ENCODE data around the gene P4HA2. TPM values are rescaled to one million over a fixed set of nuclear protein-coding genes. Genes with fewer than 3 reads are reported as not detected.

The P4HA2 gene
- total RNA-seq, 4 donors from 2014 or later, result 15.9 to 26.9 (median 22.8) TPM

DNA sequence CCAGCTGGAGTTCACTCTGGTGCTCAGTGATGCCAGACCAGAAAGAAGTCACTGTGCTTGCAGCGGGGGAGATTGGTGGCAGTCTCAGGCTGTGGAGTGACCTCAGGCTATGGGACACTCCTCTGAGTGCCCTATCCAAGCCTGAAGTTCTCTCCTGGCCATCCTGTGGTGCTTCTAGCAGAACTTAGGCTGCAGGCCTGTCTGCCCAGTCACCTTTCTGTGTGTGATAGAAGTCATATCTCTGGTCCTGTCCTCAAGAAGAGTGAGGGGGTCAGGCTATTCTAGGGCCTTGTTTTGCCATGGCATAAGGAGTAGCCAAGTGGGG, 39.1 kb upstream of the P4HA2 start:
- Histone ChIP-seq H3K27me3 (no peaks in the 10 kb centered on the region), H3K27ac (peak overlapping the region; percentile 85 to 98 (median 92)), H3K36me3 (peaks cover 0 to 34% (median 0%) of the 10 kb centered on the region in 3 donors), H3K4me1 (peaks cover 0 to 99% (median 78%) of the 10 kb centered on the region in 4 donors), H3K9me3 (no peaks in the 10 kb centered on the region), H3K4me3 (no peak overlapping the region)
- WGBS, 2 donors, result 75 to 100% methylated on average over 1 of the region's 1 CpG
- no peak for DNase-seq (ENCODE audit: low spot score in 2 of 2)
- TF ChIP-seq EP300 (IDR thresholded peaks at IDR 0.05) (no peak), POLR2A (IDR thresholded peaks at IDR 0.05) (no peak)
- TF ChIP-seq, protein P1, sequence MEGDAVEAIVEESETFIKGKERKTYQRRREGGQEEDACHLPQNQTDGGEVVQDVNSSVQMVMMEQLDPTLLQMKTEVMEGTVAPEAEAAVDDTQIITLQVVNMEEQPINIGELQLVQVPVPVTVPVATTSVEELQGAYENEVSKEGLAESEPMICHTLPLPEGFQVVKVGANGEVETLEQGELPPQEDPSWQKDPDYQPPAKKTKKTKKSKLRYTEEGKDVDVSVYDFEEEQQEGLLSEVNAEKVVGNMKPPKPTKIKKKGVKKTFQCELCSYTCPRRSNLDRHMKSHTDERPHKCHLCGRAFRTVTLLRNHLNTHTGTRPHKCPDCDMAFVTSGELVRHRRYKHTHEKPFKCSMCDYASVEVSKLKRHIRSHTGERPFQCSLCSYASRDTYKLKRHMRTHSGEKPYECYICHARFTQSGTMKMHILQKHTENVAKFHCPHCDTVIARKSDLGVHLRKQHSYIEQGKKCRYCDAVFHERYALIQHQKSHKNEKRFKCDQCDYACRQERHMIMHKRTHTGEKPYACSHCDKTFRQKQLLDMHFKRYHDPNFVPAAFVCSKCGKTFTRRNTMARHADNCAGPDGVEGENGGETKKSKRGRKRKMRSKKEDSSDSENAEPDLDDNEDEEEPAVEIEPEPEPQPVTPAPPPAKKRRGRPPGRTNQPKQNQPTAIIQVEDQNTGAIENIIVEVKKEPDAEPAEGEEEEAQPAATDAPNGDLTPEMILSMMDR (IDR thresholded peaks at IDR 0.05), result no peak

GRCh38 chr5:132266031-132266835, 38.6 kb upstream of the P4HA2 start:
- Histone ChIP-seq H3K27me3 (no peaks in the 10 kb centered on the region), H3K9me3 (no peaks in the 10 kb centered on the region), H3K36me3 (peaks cover 0 to 29% (median 0%) of the 10 kb centered on the region in 3 donors), H3K27ac (peak overlapping the region; percentile 85 to 98 (median 92)), H3K4me1 (peaks cover 0 to 99% (median 83%) of the 10 kb centered on the region in 4 donors), H3K4me3 (no peak overlapping the region)
- peak in 1 of 2 donors; percentile 5 for DNase-seq (ENCODE audit: low spot score in 2 of 2)
- WGBS, 2 donors, result 67% methylated on average over 6 to 7 of the region's 7 CpGs
- TF ChIP-seq POLR2A (IDR thresholded peaks at IDR 0.05) (no peak), EP300 (IDR thresholded peaks at IDR 0.05) (no peak)
- TF ChIP-seq, protein P1 (IDR thresholded peaks at IDR 0.05), result no peak

DNA sequence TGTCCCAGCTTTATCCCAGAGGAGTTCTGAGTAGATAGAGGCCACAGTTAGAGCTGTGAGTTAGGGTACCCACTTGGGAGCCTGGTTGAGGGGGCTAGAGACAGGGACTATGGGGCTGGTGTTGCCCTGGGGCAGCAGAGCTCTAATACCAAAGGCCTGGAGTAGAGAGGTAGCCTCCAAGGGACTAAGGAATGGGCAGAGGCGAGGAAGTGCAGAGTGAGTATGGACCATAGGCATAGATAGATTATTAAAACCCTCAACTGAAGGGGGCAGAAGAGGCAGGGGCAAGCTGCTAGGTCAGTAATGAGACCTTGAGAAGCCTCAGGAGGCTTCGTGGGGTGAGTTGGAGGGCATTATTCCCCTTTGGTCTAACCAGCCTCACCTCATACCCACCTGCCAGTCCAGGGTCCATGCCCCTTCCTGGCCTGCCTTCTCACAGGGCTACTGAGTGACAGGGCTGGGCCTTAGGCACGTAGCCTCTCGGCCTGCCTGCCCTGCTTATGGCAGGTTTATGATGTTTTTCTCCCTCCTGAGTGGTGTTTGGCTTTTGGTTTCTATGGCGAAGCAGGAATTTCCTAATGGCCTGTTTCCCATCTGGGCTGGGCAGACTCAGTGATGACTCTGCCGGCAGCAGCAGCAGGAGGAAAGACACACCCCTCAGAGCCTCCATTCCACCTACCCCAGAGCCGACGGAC, 37.8 kb upstream of the P4HA2 start:
- H3K27ac ChIP-seq, result peak overlapping the region; percentile 85 to 98 (median 92)
- 20% methylated on average over 8 of the region's 8 CpGs for WGBS, 2 donors
- DNase-seq (ENCODE audit: low spot score in 2 of 2), result peak in 1 of 2 donors; percentile 57
- no peaks in the 10 kb centered on the region for H3K9me3 ChIP-seq
- peak; percentile 1 to 48 for TF ChIP-seq POLR2A (IDR thresholded peaks at IDR 0.05)
- peak; percentile 51 to 89 for TF ChIP-seq EP300 (IDR thresholded peaks at IDR 0.05)
- TF ChIP-seq, protein P1 (IDR thresholded peaks at IDR 0.05), result peak in 1 of 5 experiments; percentile 13
- peaks cover 0 to 21% (median 0%) of the 10 kb centered on the region in 3 donors for H3K36me3 ChIP-seq
- H3K4me3 ChIP-seq, result no peak overlapping the region
- H3K27me3 ChIP-seq, result no peaks in the 10 kb centered on the region
- H3K4me1 ChIP-seq, result peaks cover 0 to 99% (median 89%) of the 10 kb centered on the region in 4 donors

- 44 to 49% methylated on average over 4 of the region's 4 CpGs for WGBS, 2 donors
- H3K27ac ChIP-seq, result peak overlapping the region; percentile 85 to 98 (median 92)
- no peak overlapping the region for H3K4me3 ChIP-seq
- no peaks in the 10 kb centered on the region for H3K9me3 ChIP-seq
- TF ChIP-seq, protein P1 (IDR thresholded peaks at IDR 0.05), result no peak
- TF ChIP-seq POLR2A (IDR thresholded peaks at IDR 0.05) (no peak), EP300 (IDR thresholded peaks at IDR 0.05) (no peak)
- H3K4me1 ChIP-seq, result peaks cover 0 to 100% (median 94%) of the 10 kb centered on the region in 4 donors
- peaks cover 0 to 14% (median 0%) of the 10 kb centered on the region in 3 donors for H3K36me3 ChIP-seq
- no peaks in the 10 kb centered on the region for H3K27me3 ChIP-seq
- peak in 1 of 2 donors; percentile 5 for DNase-seq (ENCODE audit: low spot score in 2 of 2)
Observed at GRCh38 chr5:132264546-132265335, 37.1 kb upstream of the P4HA2 start.
